H1 (cell line): ENCODE results near the gene MYH9. TPM values are rescaled to one million over a fixed set of nuclear protein-coding genes. Genes with fewer than 3 reads are reported as not detected.

Source experiments
- CTCF ChIA-PET: fragments of 300-600 bp; sonication (Branson Sonifier 250); formaldehyde crosslinking; loops from one replicate; lab custom pipeline; 2021; ENCODE audit not compliant: partially characterized antibody; lab: Charles Lee
- POLR2A ChIA-PET: fragments of 300-600 bp; sonication (Branson Sonifier 250); formaldehyde crosslinking; loops from one replicate; lab custom pipeline; 2021; ENCODE audit warnings: inconsistent platforms; ENCODE audit not compliant: partially characterized antibody; lab: Charles Lee
- DNase-seq, 2 experiments: peaks; one replicate each; pipeline versions ENCODE4 v3.0.0 to v3.0.0-alpha.2; 2010 to 2022; ENCODE audit warnings: low spot score in 2 of 2, low read depth in 1 of 2, mixed read lengths in 1 of 2
- FAIRE-seq: peaks from 2 replicates; lab custom pipeline; 2011; peaks lifted over from hg19 to GRCh38; lab: Jason Lieb, UNC
- H2AFZ ChIP-seq: 2 replicates; pipeline ENCODE4 v1.8.1; 2012; ENCODE audit warnings: low read length, inconsistent platforms
- H2AK5ac ChIP-seq: 2 replicates; pipeline ENCODE4 v1.6.1; 2013; ENCODE audit warnings: low read depth, low read length
- H2BK120ac ChIP-seq: replicated peaks from 2 replicates; pipeline ENCODE3; 2013; ENCODE audit warnings: low read depth, low read length, inconsistent platforms
- H2BK12ac ChIP-seq: 2 replicates; pipeline ENCODE4 v1.6.1; 2013; ENCODE audit warnings: low read depth, low read length
- H2BK15ac ChIP-seq: 2 replicates; pipeline ENCODE4 v1.6.1; 2013; ENCODE audit warnings: low read length
- H2BK20ac ChIP-seq: 2 replicates; pipeline ENCODE4 v1.6.1; 2013; ENCODE audit warnings: low read length
- H2BK5ac ChIP-seq: 2 replicates; pipeline ENCODE4 v1.6.1; 2013; ENCODE audit warnings: low read depth, low read length
- H3K14ac ChIP-seq: 2 replicates; pipeline ENCODE4 v1.6.1; 2013; ENCODE audit warnings: inconsistent platforms; ENCODE audit not compliant: insufficient read length
- H3K18ac ChIP-seq: 2 replicates; pipeline ENCODE4 v1.6.1; 2013; ENCODE audit warnings: low read length; ENCODE audit errors: extremely low read depth
- H3K23ac ChIP-seq: 2 replicates; pipeline ENCODE4 v1.6.1; 2013; ENCODE audit warnings: inconsistent platforms; ENCODE audit not compliant: insufficient read length
- H3K23me2 ChIP-seq: 2 replicates; pipeline ENCODE4 v1.6.1; 2013; ENCODE audit warnings: low read depth, low read length
- H3K27ac ChIP-seq: 2 replicates; pipeline ENCODE4 v1.6.1; 2011; ENCODE audit warnings: low read depth, low read length, inconsistent platforms
- H3K27me3 ChIP-seq, 4 experiments: replicated peaks in 1 of 4; 1 replicate in 1 of 4; 2 replicates in 3 of 4; pipeline versions ENCODE4 v1.6.1 to v1.8.1; 2011 to 2013; ENCODE audit warnings: low read length in 3 of 4, mild to moderate bottlenecking in 3 of 4, inconsistent platforms in 2 of 4, mixed read lengths in 2 of 4, moderate library complexity in 1 of 4; ENCODE audit not compliant: control insufficient read depth in 3 of 4, insufficient read depth in 3 of 4; ENCODE audit errors: extremely low read depth in 1 of 4
- H3K36me3 ChIP-seq, 4 experiments: 2 replicates each; pipeline versions ENCODE4 v1.6.1 to v1.8.1; 2011 to 2013; ENCODE audit warnings: mild to moderate bottlenecking in 4 of 4, low read length in 3 of 4, moderate library complexity in 2 of 4, control low read depth in 1 of 4, inconsistent platforms in 1 of 4; ENCODE audit not compliant: insufficient read depth in 4 of 4, control insufficient read depth in 2 of 4
- H3K4ac ChIP-seq: replicated peaks from 2 replicates; pipeline ENCODE3; 2013; ENCODE audit warnings: low read length, low read depth, mixed read lengths, inconsistent platforms; ENCODE audit not compliant: insufficient read length
- H3K4me1 ChIP-seq, 4 experiments: replicated peaks in 1 of 4; 1 replicate in 1 of 4; 2 replicates in 3 of 4; pipeline versions ENCODE4 v1.6.1 to v1.8.1; 2011 to 2013; ENCODE audit warnings: low read length in 3 of 4, inconsistent platforms in 2 of 4, mixed read lengths in 1 of 4; ENCODE audit not compliant: insufficient read depth in 4 of 4, control insufficient read depth in 3 of 4
- H3K4me2 ChIP-seq, 2 experiments: 2 replicates each; pipeline versions ENCODE4 v1.6.1 to v1.8.1; 2011 to 2013; ENCODE audit warnings: low read depth in 2 of 2, low read length in 2 of 2, control low read depth in 1 of 2, inconsistent platforms in 1 of 2, mild to moderate bottlenecking in 1 of 2; ENCODE audit not compliant: insufficient read depth in 1 of 2
- H3K4me3 ChIP-seq, 4 experiments: fragments of 200-600, 300-600 bp in 1 of 4; sonication (generic), shearing (Covaris generic), sonication (Bioruptor Twin) in 1 of 4; 2 replicates each; pipeline versions ENCODE4 v1.5.1 to v1.8.1; 2011 to 2016; ENCODE audit warnings: low read length in 4 of 4, low read depth in 3 of 4, control low read depth in 2 of 4, inconsistent platforms in 2 of 4, mild to moderate bottlenecking in 2 of 4, mixed read lengths in 1 of 4, moderate library complexity in 1 of 4; ENCODE audit not compliant: insufficient read depth in 2 of 4; ENCODE audit errors: extremely low read depth in 1 of 4
- H3K56ac ChIP-seq: replicated peaks from 2 replicates; pipeline ENCODE3; 2013; ENCODE audit warnings: low read depth, mild to moderate bottlenecking, mixed read lengths, low read length, inconsistent platforms; ENCODE audit not compliant: insufficient read length
- H3K79me1 ChIP-seq: 2 replicates; pipeline ENCODE4 v1.6.1; 2013; ENCODE audit warnings: low read depth, low read length, control low read depth
- H3K79me2 ChIP-seq, 2 experiments: 2 replicates each; pipeline versions ENCODE4 v1.6.1 to v1.8.1; 2012 to 2013; ENCODE audit warnings: low read length in 2 of 2, mild to moderate bottlenecking in 2 of 2, inconsistent platforms in 1 of 2; ENCODE audit not compliant: insufficient read depth in 2 of 2, control insufficient read depth in 1 of 2
- H3K9ac ChIP-seq, 4 experiments: replicated peaks in 1 of 4; 1 replicate in 1 of 4; 2 replicates in 3 of 4; pipeline versions ENCODE4 v1.6.1 to v1.8.1; 2011 to 2013; ENCODE audit warnings: low read depth in 3 of 4, low read length in 3 of 4, control low read depth in 2 of 4, mild to moderate bottlenecking in 2 of 4, moderate library complexity in 2 of 4, inconsistent platforms in 1 of 4; ENCODE audit errors: extremely low read depth in 1 of 4
- H3K9me3 ChIP-seq, 2 experiments: 2 replicates each; pipeline versions ENCODE4 v1.6.1 to v1.8.1; 2012 to 2013; ENCODE audit warnings: mild to moderate bottlenecking in 2 of 2, moderate library complexity in 2 of 2, control low read depth in 1 of 2, inconsistent platforms in 1 of 2, low read depth in 1 of 2, low read length in 1 of 2, mixed read lengths in 1 of 2; ENCODE audit not compliant: insufficient read depth in 2 of 2
- H4K20me1 ChIP-seq, 2 experiments: replicated peaks in 1 of 2; 2 replicates each; pipeline versions ENCODE3 to v1.8.1; 2011 to 2013; ENCODE audit warnings: inconsistent platforms in 2 of 2, low read length in 2 of 2, mild to moderate bottlenecking in 1 of 2; ENCODE audit not compliant: insufficient read depth in 2 of 2, control insufficient read depth in 1 of 2
- H4K5ac ChIP-seq: 2 replicates; pipeline ENCODE4 v1.6.1; 2013; ENCODE audit warnings: low read length, low read depth, mixed read lengths, inconsistent platforms; ENCODE audit not compliant: insufficient read length
- H4K8ac ChIP-seq: 2 replicates; pipeline ENCODE4 v1.8.0; 2013; ENCODE audit warnings: mild to moderate bottlenecking, moderate library complexity, low read length, inconsistent platforms; ENCODE audit not compliant: insufficient read depth; ENCODE audit errors: extremely low read depth
- H4K91ac ChIP-seq: replicated peaks from 2 replicates; pipeline ENCODE3; 2013; ENCODE audit warnings: low read length, mixed read lengths, inconsistent platforms; ENCODE audit not compliant: insufficient read length
- BCL11A ChIP-seq, 2 experiments: IDR thresholded peaks; one replicate each; pipeline ENCODE4 v1.6.1; 2011; ENCODE audit warnings: low read depth in 2 of 2, low read length in 2 of 2, mild to moderate bottlenecking in 2 of 2
- CBX5 ChIP-seq: fragments of 300-800, 300-1000 bp; sonication (generic); IDR thresholded peaks from 2 replicates; pipeline ENCODE4 v1.7.1; 2016; ENCODE audit warnings: antibody characterized with exemption, low read length, low read depth
- CTBP2 ChIP-seq: IDR thresholded peaks from 2 replicates; pipeline ENCODE4 v1.7.0; 2011; ENCODE audit warnings: borderline replicate concordance, mild to moderate bottlenecking, moderate library complexity, mixed read lengths, low read length; ENCODE audit not compliant: insufficient read depth, insufficient read length
- POLR2A ChIP-seq, 2 experiments: IDR thresholded peaks; 1 replicate in 1 of 2; 2 replicates in 1 of 2; pipeline ENCODE4 v1.6.1; 2011; ENCODE audit warnings: low read depth in 2 of 2, low read length in 2 of 2, mild to moderate bottlenecking in 2 of 2; ENCODE audit errors: control extremely low read depth in 1 of 2
- RFX5 ChIP-seq: IDR thresholded peaks from 2 replicates; pipeline ENCODE4 v1.6.1; 2011; ENCODE audit warnings: low read depth, low read length, improper control_type of control experiment, borderline replicate concordance
- SIRT6 ChIP-seq: IDR thresholded peaks from one replicate; pipeline ENCODE4 v1.7.1; 2012; ENCODE audit warnings: low read length, inconsistent platforms
- WGBS, 2 experiments: shearing (Covaris generic) in 1 of 2; methylation state at CpG; one replicate each; pipeline versions ENCODE4 v1.1.6 to v1.1.7; 2013 to 2015; ENCODE audit warnings: low lambda C conversion rate in 2 of 2, mixed read lengths in 2 of 2, inconsistent platforms in 1 of 2, low coverage in 1 of 2, missing lambda C conversion rate in 1 of 2; ENCODE audit not compliant: insufficient replicate concordance in 2 of 2, insufficient coverage in 1 of 2, insufficient read length in 1 of 2; ENCODE audit errors: extremely low coverage in 1 of 2, missing lambda C conversion rate in 1 of 2; 5-methylcytosine and 5-hydroxymethylcytosine counted together
- polyA plus RNA-seq, 7 experiments: library from polyadenylated mRNA; depleted of rRNA in 3 of 7; stranded (reverse) in 5 of 7; unstranded in 2 of 7; fragments of >200 nt in 5 of 7; fragments of 200-250 nt in 2 of 7; gene quantifications; 1 replicate in 5 of 7; 2 replicates in 1 of 7; 4 replicates in 1 of 7; pipeline versions ENCODE4 v1.2.1 to v1.2.3, GENCODE V29; 2011 to 2013; ENCODE audit warnings: missing spikeins in 2 of 7, mixed read lengths in 2 of 7
- total RNA-seq: library from RNA; stranded (reverse); fragmentation: NEBNext Ultra II Directional; extraction: Animal tissue kit (Norgen Biotek cat#: 25700); gene quantifications from 2 replicates; pipeline ENCODE4 v1.2.1, GENCODE V29; 2021

The MYH9 gene
- total and polyA plus RNA-seq, 2 of the 8 experiments (the other 6 are each of a cell fraction or from before 2014, with no cell fraction given) = 24.9 to 322 TPM

DNA sequence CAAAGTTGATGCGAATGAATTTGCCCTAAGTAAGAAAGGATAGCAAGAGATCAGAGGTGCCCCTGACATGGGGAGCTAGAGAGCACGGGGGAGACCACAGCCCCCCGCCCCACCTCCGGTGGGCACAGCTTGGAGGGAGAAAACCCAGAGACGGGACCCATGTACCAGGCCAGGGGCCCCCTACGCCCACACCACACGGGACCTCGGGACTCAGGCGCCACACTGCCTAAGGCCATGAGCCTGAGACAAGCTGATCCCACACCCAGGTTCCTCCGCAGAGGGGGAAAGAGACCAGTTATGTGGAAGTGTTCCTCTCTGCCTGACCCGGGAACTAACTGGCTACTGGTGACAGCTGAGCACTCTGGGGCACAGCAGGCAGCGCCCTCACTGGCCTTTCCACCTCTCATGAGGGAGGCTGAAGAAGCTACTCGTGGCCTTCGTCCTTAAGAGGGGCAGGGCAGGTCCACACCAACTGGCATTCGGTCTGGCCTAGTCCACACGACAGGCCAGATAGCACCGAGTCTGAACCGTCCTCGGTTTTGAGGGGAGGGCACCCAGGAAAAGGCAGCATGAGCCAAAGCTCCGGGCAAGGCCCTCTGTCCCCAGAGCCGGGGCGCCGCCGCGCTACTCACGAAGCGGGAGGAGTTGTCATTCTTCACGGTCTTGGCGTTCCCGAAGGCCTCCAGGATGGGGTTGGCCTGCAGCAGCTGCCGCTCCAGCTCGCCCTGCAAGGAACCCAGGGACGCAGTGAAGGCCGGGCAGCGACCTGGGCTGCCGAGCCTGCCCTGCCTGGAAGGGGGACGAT lies 65.8 kb downstream of the MYH9 start:
- H4K20me1 ChIP-seq = peaks cover 9 to 13% of the 10 kb centered on the region in 2 experiments
- H3K56ac ChIP-seq = no peak overlapping the region
- H2BK12ac ChIP-seq = no peak overlapping the region
- H3K27me3 ChIP-seq = no peaks in the 10 kb centered on the region
- H3K14ac ChIP-seq = no peak overlapping the region
- H3K23ac ChIP-seq = no peak overlapping the region
- DNase-seq = no peak
- no peak overlapping the region for H4K5ac ChIP-seq
- H3K79me1 ChIP-seq = peaks cover 2% of the 10 kb centered on the region; the same call in 1 of the 2 replicates
- no peak overlapping the region for H3K27ac ChIP-seq
- H3K18ac ChIP-seq = no peak overlapping the region
- H2AFZ ChIP-seq = no peak overlapping the region
- no peak overlapping the region for H3K4me3 ChIP-seq
- no peak overlapping the region; the same call in 1 of the 2 replicates for H4K8ac ChIP-seq
- no peaks in the 10 kb centered on the region for H3K23me2 ChIP-seq
- H3K9me3 ChIP-seq = no peaks in the 10 kb centered on the region
- peaks cover 0 to 9% of the 10 kb centered on the region in 2 experiments; a peak in 1 of 4 replicates for H3K79me2 ChIP-seq
- 92% methylated on average over 28 of the region's 37 CpGs; no CpG with 5 or more reads in 1 of the 2 experiments for WGBS, 2 experiments
- no peak overlapping the region for H3K4ac ChIP-seq
- H2BK15ac ChIP-seq = no peak overlapping the region
- FAIRE-seq = no peak
- H3K4me2 ChIP-seq = no peak overlapping the region
- H2AK5ac ChIP-seq = no peak overlapping the region; the same call in 1 of the 2 replicates
- CTCF ChIA-PET = interaction anchor here (0.6 to 4.7 kb wide), 14 partner anchors 11 to 1015 kb away, joined by 3 to 35 read pairs (median 3); no protein-coding TSS in a partner anchor
- peaks cover 40 to 83% (median 76%) of the 10 kb centered on the region in 4 experiments for H3K36me3 ChIP-seq
- no peak overlapping the region for H4K91ac ChIP-seq
- H3K9ac ChIP-seq = no peak overlapping the region
- H3K4me1 ChIP-seq = no peaks in the 10 kb centered on the region
- H2BK20ac ChIP-seq = no peak overlapping the region
- peak overlapping the region; percentile 60; the same call in 1 of the 2 replicates for H2BK5ac ChIP-seq
- POLR2A ChIA-PET = interaction anchor here (0.8 to 1.7 kb wide), 9 partner anchors 7 to 160 kb away, joined by 3 to 10 read pairs (median 4); no protein-coding TSS in a partner anchor
- H2BK120ac ChIP-seq = no peak overlapping the region
- TF ChIP-seq RFX5 (no peak), SIRT6 (no peak), POLR2A (IDR thresholded peaks at IDR 0.05; ENCODE audit: control extremely low read depth in 1 of 2, low read depth in 2 of 2, low read length in 2 of 2) (peak in 1 of 2 experiments; percentile 25; a peak in 1 of 3 replicates), BCL11A (IDR thresholded peaks at IDR 0.05; ENCODE audit: low read depth in 2 of 2, low read length in 2 of 2) (no peak), CBX5 (no peak), CTBP2 (no peak)
